IPS-NIHi7 (cell line): Measurements from ENCODE around the gene IQSEC1.

Experiments used
- DNase-seq: peaks from one replicate; pipeline ENCODE4 v3.0.0; 2012; ENCODE audit warnings: mixed read lengths; ENCODE audit errors: extremely low spot score

Gene IQSEC1

GRCh38 chr3:13085846-13086179, 12.6 kb upstream of the IQSEC1 start:
- no peak for DNase-seq

GRCh38 chr3:13085081-13085845, 12.0 kb upstream of the IQSEC1 start:
- no peak for DNase-seq

DNA sequence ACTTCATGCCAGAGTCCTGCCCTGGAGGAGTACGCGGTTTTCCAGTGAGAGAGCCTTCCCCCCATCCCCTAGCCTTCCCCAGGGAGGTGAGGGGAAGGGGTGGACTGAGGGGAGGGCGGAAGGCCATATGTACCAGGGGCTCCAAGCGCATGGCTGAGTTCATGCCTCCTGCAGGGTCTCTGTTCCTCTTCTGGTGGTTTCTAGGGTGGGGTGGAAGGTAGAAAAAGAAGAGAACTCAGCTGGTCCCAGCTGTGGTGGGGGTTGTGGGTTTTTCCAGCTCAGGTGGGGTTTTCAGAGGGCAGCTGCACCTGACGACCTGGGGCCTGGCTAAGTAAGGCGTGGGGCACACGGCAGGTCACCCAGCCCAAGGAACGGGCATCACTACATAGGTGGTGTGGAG, 10.7 kb upstream of the IQSEC1 start:
- no peak for DNase-seq

- DNase-seq, result no peak
Observed at GRCh38 chr3:13083254-13083653, 10.0 kb upstream of the IQSEC1 start.

- no peak for DNase-seq
Observed at GRCh38 chr3:13082677-13083076, 9.4 kb upstream of the IQSEC1 start.

DNA sequence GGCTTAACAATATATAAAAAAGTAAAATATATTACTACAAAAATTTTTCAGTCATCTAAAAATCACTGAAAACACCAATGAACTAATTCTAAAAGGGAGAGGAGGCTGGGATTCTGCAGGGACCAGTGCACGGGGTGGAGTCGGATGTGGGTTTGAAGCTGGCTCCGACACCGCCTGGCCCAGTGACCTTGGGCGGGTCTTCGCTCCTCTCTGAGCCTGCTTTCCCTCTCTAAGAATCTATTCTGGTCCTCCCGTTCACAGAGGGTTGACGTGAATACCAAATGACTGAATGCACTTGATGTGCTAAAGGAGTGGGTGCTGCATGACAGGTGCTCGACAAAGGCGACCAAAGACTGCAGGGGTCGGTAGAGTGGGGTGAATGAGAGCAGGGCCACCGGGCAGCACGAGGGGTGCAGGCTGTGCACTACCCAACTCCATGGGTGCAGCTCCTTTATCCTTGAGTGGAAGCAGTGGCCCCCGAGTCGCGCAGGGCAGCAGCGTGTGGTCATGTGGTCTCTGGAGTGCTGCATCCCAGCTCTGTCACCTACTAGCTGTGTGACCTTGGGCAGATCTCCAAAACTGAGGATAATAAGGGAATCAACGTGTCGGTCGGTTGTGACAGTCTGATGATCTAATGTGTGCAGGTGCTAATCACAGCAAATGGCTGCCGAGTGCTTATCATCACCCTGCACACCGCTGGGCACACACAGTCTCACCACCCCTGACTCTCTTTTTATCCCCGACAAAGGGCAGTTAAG, 8.6 kb upstream of the IQSEC1 start:
- DNase-seq, result no peak

DNA sequence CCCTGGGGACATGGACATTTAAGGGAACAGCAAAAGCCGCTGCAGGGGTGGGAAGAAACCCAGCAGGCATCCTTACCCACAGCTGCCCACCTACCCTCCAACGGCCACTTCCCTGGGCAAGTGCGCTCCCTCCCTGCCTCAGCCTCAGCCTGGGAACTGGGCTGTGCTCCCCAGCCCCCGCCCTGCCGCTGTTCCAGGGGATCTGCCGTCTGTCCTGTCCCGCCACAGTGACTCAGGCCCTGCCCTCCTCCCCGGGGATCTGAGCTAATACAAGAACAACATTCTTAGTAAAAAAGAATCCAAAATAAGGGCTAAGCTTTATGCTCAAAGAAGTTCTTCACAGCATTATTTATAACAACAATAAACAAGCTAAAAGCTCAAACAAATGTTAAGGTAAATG, 7.4 kb upstream of the IQSEC1 start:
- no peak for DNase-seq

- DNase-seq, result no peak
Observed at GRCh38 chr3:13080026-13080425, 6.8 kb upstream of the IQSEC1 start.

GRCh38 chr3:13079510-13079909, 6.3 kb upstream of the IQSEC1 start:
- no peak for DNase-seq

GRCh38 chr3:13079051-13079450, 5.8 kb upstream of the IQSEC1 start:
- DNase-seq, result no peak

- DNase-seq, result no peak
Observed at GRCh38 chr3:13078163-13078905, 5.1 kb upstream of the IQSEC1 start.

GRCh38 chr3:13077431-13078162, 4.4 kb upstream of the IQSEC1 start:
- DNase-seq, result no peak

- DNase-seq, result no peak
Observed at GRCh38 chr3:13075986-13076654, 2.9 kb upstream of the IQSEC1 start.

- no peak for DNase-seq
Observed at GRCh38 chr3:13075318-13075717, 2.1 kb upstream of the IQSEC1 start.

GRCh38 chr3:13074006-13074375, 762 bp upstream of the IQSEC1 start:
- DNase-seq, result no peak

DNA sequence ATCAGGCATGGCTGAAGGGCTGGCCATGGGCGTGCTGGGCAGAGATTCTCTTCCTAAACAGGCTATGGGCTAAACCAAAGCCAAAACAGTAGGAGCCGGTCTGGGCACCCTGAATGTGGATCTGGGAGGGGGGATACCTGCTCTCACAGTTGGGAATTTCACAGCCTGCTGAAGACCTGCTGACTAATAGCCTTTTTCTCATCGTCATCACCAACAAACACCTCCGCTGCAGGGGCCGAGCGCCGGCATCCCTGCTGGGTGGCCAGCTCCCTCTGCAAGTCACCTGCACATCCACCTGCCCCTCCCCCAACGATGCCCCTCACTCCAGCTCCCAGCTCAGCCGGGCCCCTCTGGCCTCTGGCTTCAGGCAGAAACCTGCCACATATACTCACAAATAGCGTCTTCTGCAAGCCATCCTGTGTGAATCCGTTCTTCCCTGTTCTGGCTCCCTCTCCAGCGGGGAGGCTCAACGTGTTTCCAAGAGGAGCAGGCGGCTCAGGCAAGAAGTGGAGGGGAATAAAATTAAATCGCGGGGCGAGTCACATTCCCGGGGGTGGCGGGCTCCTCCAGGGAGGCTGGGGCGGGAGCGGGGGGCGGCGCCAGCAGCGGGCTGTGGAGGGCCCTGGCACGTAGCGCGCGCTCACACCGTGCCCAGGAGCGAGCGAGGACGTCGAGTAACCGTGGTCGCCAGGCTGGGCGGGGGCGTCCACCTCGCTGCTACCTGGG, 466 bp downstream of the IQSEC1 start:
- peak; percentile 49 for DNase-seq

DNA sequence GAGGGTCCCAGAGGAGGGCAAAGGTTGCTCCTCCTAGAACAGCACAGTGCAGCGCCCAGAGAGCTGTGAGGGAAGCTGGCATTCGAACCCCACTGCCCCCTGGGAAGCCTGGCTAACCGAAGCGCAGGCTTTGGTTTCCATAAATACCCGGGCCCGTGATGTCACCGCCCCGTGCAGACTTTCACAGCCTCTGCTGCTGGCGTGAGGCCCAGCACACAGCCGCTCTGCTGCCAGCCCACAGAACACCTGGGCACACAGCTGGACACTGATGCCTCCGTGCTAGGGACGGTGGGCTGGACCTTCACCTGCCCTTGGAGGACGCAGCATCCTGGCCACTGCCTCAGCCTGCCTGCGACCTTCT, 1.0 kb downstream of the IQSEC1 start:
- DNase-seq, result no peak

DNA sequence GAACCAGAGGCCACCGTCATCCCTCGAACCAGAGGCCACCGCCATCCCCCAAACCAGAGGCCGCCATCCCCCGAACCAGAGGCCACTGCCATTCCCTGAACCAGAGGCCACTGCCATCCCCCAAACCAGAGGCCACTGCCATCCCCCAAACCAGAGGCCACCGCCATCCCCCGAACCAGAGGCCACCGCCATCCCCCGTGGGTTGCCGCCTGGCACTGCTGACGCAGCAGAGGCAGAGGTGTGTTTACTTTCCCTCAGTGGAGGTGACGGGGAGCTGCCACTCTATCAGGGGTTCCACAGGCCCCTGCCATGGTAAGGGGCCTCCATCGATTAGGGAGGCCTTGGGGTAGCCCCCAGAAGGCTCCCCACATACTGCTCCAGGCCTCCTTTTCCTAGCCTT, 1.5 kb downstream of the IQSEC1 start:
- DNase-seq, result no peak

DNA sequence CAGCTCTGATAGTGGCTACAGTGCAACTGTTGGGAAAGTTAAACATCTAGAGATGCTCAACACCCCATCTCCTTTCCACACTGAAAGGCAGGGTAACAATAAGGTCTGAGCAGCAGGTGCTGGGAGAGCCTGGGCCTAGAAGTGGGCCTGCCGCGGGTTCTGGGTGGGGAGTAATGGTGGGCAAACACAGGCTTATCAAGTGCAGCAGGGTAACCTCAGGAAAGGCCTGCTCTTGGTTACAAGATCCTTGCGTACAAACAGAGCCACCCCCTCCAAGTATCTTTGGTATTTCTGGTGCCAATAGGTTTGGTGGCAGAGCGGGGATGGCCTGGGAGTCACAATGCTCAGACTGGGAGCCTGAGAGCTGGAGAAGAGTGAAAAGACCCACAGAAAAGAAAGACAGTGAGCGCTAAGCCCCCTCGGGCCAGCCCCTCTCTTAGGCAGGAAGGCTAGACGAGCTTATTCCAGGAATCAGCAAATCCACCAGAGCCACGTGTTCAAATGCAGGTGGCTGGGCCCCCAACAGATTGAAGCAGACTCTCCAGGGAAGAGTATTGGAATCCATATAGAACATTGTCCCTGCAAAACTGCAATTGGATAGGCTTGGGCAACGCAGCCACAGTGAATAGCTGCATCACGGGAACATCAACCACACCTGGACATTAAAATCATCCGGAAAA, 2.7 kb downstream of the IQSEC1 start:
- DNase-seq, result no peak

DNA sequence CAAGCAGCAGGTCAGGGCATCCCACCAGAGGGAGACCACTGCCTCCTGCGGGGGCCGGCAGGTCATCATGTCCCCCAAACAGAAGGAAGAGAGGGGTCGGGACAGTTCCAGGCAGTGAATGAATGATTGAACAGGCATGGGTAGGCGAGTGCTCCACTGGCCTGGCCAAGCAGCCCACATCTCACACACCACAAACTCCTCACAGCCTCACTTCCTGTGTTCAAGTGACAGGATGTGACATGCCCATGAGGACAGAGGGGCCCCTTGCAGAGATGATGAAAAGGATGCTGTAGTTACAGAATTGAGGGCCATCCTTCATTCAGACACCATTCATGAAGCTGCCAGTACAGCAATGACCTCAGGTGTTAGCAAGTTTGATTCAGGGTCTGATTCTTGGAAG, 3.7 kb downstream of the IQSEC1 start:
- DNase-seq, result no peak
